Measurements from ENCODE around the gene HPS6. TPM values are rescaled to one million over a fixed set of nuclear protein-coding genes. Genes with fewer than 3 reads are reported as not detected.

HPS6 gene
- total and polyA plus RNA-seq, 9 of the 15 experiments (the other 6 are each of a cell fraction or from before 2014, with no cell fraction given): 0.45 to 14.0 (median 4.5) TPM

GRCh38 chr10:102112210-102112817 is 47.2 kb downstream of the HPS6 start (continued):
- TF ChIP-seq PHTF2 (CRISPR knock-in tag; IDR thresholded peaks at IDR 0.05) (no peak), TCFL5 (CRISPR knock-in tag; conservative IDR thresholded peaks at IDR 0.05) (no peak), E2F1 (CRISPR knock-in tag; IDR thresholded peaks at IDR 0.05) (no peak), HSF4 (CRISPR knock-in tag; IDR thresholded peaks at IDR 0.05; ENCODE audit: borderline replicate concordance) (no peak), CEBPB (tag; IDR thresholded peaks at IDR 0.05) (no peak), HOMEZ (CRISPR knock-in tag; IDR thresholded peaks at IDR 0.05) (no peak), ZNF124 (CRISPR knock-in tag; IDR thresholded peaks at IDR 0.05) (no peak), TFAP4 (CRISPR knock-in tag; IDR thresholded peaks at IDR 0.05; ENCODE audit: borderline replicate concordance) (peak; percentile 70; the same call in 1 of the 2 replicates), NCOA1 (IDR thresholded peaks at IDR 0.05; ENCODE audit: low read depth) (peak; percentile 85; the same call in 1 of the 2 replicates), ZBTB2 (IDR thresholded peaks at IDR 0.05) (peak; percentile 68; the same call in 1 of the 2 replicates), MTA1 (IDR thresholded peaks at IDR 0.05; ENCODE audit: borderline replicate concordance) (0 out of 2 replicates have a peak, but pooled peaks have one; percentile 47), CHD2 (IDR thresholded peaks at IDR 0.05; ENCODE audit: low read depth, low read length) (peak; percentile 71), EP300 (IDR thresholded peaks at IDR 0.05; ENCODE audit: low read length) (peak; percentile 98), POU5F1 (IDR thresholded peaks at IDR 0.05; ENCODE audit: borderline replicate concordance, low read depth, low read length, partially characterized antibody) (no peak), ARID3B (CRISPR knock-in tag; IDR thresholded peaks at IDR 0.05; ENCODE audit: borderline replicate concordance) (no peak), STAT5A (IDR thresholded peaks at IDR 0.05; ENCODE audit: borderline replicate concordance, low read length) (peak; percentile 67; the same call in 1 of the 2 replicates), RBM39 (optimal IDR thresholded peaks at IDR 0.05; ENCODE audit: low read depth, low read length) (no peak), EZH2 (IDR thresholded peaks at IDR 0.05; ENCODE audit: borderline replicate concordance, low read depth, low read length) (no peak)

Data from K562 (cell line).